ENCODE measurements around the gene CYBA.
"Not testable (repeated sequence)": the region's sequence is repeated elsewhere in the genome, so short reads cannot be mapped to it uniquely, and the experiment has no call there.

The CYBA gene

DNA sequence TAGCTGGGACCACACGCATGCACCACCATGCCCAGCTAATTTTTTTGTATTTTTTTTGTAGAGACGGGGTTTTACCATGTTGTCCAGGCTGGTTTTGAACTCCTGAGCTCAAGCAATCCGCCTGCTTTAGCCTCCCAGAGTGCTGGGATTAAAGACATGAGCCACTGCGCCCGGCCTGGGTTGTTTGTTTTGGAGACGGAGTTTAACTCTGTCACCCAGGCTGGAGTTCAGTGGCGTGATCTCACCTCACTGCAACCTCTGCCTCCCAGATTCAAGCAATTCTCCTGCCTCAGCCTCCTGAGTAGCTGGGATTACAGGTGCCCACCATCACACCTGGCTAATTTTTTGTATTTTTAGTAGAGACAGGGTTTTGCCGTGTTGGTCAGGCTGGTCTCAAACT is 41.4 kb downstream of the CYBA start:
- FAIRE-seq, result not testable (repeated sequence)

GRCh38 chr16:88608076-88608475 is 42.8 kb downstream of the CYBA start:
- FAIRE-seq, result no peak

GRCh38 chr16:88606148-88606757 is 44.6 kb downstream of the CYBA start:
- no peak for FAIRE-seq

GRCh38 chr16:88605186-88606147 is 45.4 kb downstream of the CYBA start:
- FAIRE-seq, result no peak

GRCh38 chr16:88602091-88602490 is 48.8 kb downstream of the CYBA start:
- FAIRE-seq, result no peak

GRCh38 chr16:88601313-88602036 is 49.4 kb downstream of the CYBA start:
- no peak for FAIRE-seq

DNA sequence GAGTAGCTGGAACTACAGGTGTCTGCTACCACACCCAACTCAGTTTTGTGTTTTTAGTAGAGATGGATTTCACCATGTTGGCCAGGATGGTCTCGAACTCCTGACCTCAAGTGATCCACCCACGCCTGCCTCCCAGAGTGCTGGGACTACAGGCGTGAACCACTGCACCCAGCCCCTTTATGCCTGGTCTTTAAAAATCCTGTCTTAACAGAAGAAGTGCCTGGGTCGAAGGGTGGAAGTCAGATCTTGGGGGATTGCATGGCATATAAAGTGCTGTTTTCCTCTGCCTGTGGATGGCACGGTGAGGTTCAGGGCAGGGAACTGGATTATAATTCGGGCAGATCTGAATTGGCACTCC is 50.3 kb downstream of the CYBA start:
- FAIRE-seq, result no peak

GRCh38 chr16:88599825-88600538 is 50.9 kb downstream of the CYBA start:
- no peak for FAIRE-seq

DNA sequence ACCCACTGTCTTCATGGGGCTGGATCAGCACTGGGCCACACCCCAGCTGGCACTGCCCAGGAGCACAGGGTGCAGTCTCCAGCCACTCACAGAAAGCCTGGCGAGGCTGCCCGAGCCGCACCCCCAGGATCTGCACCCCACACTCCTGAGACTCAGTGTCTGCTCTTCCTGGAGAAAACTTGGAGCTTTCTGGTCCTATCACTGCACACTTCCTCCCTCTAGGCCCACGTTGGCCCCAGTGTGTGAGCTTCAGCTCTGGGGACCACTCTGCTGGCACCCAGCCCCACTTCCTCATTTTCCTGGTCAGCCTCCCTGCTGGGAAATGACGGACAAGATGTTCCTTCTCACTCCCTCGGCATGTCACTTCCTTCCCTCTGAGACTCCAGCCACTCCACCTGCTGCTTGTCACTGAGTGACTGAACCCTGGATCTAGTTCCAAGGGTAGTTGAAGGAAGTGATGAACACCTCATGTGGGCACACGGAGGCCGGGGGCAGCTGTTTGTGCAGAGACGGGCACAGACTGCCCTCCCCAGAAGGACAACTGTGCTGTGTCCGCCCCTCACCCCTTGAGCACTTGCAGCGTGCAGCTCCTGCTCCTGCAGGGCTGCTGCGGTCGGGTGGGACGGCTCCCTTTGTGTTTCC is 51.6 kb downstream of the CYBA start:
- FAIRE-seq, result no peak

GRCh38 chr16:88597856-88598491 is 52.9 kb downstream of the CYBA start:
- no peak for FAIRE-seq

DNA sequence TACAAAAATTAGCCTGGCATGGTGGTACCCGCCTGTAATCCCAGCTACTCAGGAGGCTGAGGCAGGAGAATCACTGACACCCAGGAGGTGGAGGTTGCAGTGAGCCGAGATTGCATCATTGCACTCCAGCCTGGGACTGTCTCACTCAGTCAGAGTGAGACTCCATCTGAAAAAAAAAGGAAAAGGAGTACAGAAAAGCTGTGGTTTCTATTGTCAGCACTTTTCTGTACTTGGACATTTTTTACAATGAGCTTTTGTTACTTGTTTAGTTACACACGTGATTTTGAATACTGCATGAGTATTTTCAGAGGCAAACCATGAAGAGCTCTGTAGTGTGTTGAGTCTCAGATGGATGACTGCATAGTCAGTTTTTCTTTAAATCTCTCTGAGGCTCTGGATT is 54.4 kb downstream of the CYBA start:
- FAIRE-seq, result no peak

DNA sequence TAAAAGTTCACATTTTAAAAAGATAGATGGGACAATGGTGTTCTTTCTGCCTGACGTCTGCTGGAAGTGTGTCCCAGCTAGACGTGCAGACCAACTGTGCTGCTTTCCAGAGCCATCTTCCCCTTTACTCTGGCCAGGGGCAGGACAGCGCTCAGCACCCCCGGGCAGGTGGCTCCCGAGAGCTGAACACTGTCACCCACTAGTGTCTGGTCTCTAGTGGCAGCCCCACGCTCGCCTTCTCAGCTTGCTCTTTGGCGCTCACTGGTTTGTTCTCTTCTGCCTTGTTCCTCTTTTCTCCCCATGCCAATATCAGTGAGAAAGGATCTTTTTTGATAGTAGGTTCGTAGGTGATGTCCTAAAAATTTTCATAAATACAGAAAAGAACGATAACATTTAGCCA is 54.9 kb downstream of the CYBA start:
- FAIRE-seq, result no peak

DNA sequence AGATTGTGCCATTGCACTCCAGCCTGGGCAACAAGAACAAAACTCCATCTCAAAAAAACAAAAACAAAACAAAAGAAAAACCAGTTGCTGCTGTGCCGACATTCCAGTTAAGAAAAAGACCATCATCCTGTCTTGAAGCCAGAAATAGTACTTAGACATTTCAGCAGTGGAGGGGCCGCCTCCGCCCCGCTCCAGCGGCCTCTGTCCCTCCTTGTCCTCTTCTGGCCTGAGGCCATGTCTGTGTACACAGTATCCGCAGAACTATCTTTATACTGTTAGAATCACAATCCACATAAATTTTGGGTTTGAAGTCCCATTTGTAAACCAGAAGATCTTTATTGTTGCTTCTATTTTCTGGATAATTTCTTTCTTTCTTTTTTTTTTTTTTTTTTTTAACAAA is 55.8 kb downstream of the CYBA start:
- FAIRE-seq, result no peak

DNA sequence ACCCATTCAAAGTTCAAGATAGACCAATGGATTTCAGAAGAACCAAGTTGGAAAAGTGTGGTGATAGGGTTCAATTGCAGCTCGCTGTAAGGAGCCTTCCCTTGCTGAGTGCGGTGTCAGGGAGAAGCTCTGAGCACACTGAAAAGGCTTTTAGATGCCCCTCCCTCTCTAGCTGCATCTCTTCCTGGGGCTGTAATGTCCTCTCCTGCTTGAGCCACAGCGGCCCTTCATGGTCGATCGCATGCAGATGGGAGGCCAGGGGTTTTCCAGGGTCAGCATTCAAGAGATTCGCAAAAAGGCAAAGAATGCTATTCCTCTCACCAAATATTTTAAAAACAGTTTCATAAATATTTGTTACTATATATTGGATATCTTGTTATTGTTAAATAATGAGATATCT is 56.9 kb downstream of the CYBA start:
- FAIRE-seq, result no peak

- no peak for FAIRE-seq
These were observed 57.4 kb downstream of the CYBA start for GRCh38 chr16:88593489-88593888.
